Loucy (cell line): ENCODE measurements around the gene CRADD.

Experiments
- H2AFZ ChIP-seq: fragments of 200-600 bp; sonication (generic); 2 replicates; pipeline ENCODE4 v1.6.0; 2016; ENCODE audit warnings: antibody characterized with exemption, mild to moderate bottlenecking, low read length, moderate library complexity
- H3F3A ChIP-seq: fragments of 200-600 bp; 2 replicates; pipeline ENCODE4 v1.6.0; 2016; ENCODE audit warnings: antibody characterized with exemption, low read depth, mild to moderate bottlenecking
- H3K27me3 ChIP-seq: fragments of 200-600 bp; sonication (generic); 2 replicates; pipeline ENCODE4 v1.6.1; 2014; ENCODE audit warnings: low read length, mild to moderate bottlenecking; ENCODE audit not compliant: insufficient read depth, poor library complexity, severe bottlenecking
- H3K36me3 ChIP-seq: fragments of 200-600 bp; sonication (generic); 2 replicates; pipeline ENCODE4 v1.6.1; 2016; ENCODE audit warnings: low read length; ENCODE audit not compliant: insufficient read depth
- H3K4me1 ChIP-seq: fragments of 200-600 bp; sonication (generic); 2 replicates; pipeline ENCODE4 v1.5.1; 2014; ENCODE audit warnings: low read length, mild to moderate bottlenecking; ENCODE audit not compliant: insufficient read depth, poor library complexity, severe bottlenecking
- H3K4me2 ChIP-seq: fragments of 200-600 bp; sonication (generic); 2 replicates; pipeline ENCODE4 v1.6.0; 2014; ENCODE audit warnings: antibody characterized with exemption, low read length, low read depth, mild to moderate bottlenecking; ENCODE audit not compliant: poor library complexity, severe bottlenecking
- H3K4me3 ChIP-seq: fragments of 200-600 bp; sonication (generic); 2 replicates; pipeline ENCODE4 v1.5.1; 2014; ENCODE audit warnings: low read length, mild to moderate bottlenecking, mixed read lengths; ENCODE audit not compliant: poor library complexity, severe bottlenecking
- H3K79me2 ChIP-seq: fragments of 200-600 bp; sonication (generic); 2 replicates; pipeline ENCODE4 v1.6.1; 2014; ENCODE audit warnings: low read length; ENCODE audit not compliant: insufficient read depth
- H3K9ac ChIP-seq: fragments of 200-600 bp; sonication (generic); 2 replicates; pipeline ENCODE4 v1.6.0; 2014; ENCODE audit warnings: mild to moderate bottlenecking, low read depth, low read length, moderate library complexity; ENCODE audit not compliant: poor library complexity, severe bottlenecking
- H3K9me2 ChIP-seq: fragments of 200-600 bp; sonication (generic); replicated peaks from 2 replicates; pipeline ENCODE4 v1.6.1; 2016; ENCODE audit warnings: low read depth, low read length, mixed read lengths
- H3K9me3 ChIP-seq: fragments of 200-600 bp; sonication (generic); 2 replicates; pipeline ENCODE4 v1.6.1; 2014; ENCODE audit warnings: mild to moderate bottlenecking, antibody characterized with exemption, low read length, low read depth; ENCODE audit not compliant: insufficient read depth
- H4K20me1 ChIP-seq: fragments of 200-600 bp; sonication (generic); 2 replicates; pipeline ENCODE4 v1.6.0; 2014; ENCODE audit warnings: antibody characterized with exemption, low read length, mild to moderate bottlenecking; ENCODE audit not compliant: insufficient read depth, poor library complexity, severe bottlenecking
- EZH2phosphoT487 ChIP-seq: fragments of 200-600 bp; IDR thresholded peaks from 2 replicates; pipeline ENCODE4 v1.6.1; 2018; ENCODE audit warnings: antibody characterized with exemption, mild to moderate bottlenecking, moderate library complexity, borderline replicate concordance
- TF ChIP-seq, protein P1 (sequence below): fragments of 200-600 bp; sonication (generic); conservative IDR thresholded peaks from 2 replicates; pipeline ENCODE4 v1.5.1; 2014; ENCODE audit warnings: mild to moderate bottlenecking, antibody characterized with exemption, low read length

The CRADD gene

DNA sequence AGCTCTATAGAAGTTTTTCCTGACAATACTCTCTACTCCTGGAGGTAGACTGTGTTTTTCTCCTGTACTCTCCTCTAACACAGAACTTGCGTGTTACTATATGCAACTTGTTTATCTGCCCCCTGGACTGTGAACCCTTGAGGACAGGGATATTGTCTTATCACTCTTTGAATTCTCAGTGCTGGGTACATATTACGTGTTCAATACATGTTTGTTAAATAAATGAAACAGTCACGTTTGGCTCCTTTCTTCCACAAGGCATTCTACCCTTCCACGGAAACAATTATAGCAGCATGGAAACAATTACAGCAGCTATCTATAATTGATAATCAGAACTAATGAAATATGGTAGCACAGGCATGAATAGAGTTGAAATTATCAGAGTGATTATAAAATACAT, 50.7 kb downstream of the CRADD start:
- Histone ChIP-seq H4K20me1 (no peaks in the 10 kb centered on the region), H2AFZ (no peak overlapping the region), H3K79me2 (no peaks in the 10 kb centered on the region), H3K4me2 (no peak overlapping the region), H3K27me3 (no peaks in the 10 kb centered on the region), H3K36me3 (no peaks in the 10 kb centered on the region), H3K9ac (no peak overlapping the region), H3K9me2 (no peaks in the 10 kb centered on the region), H3F3A (no peaks in the 10 kb centered on the region), H3K4me3 (no peak overlapping the region), H3K4me1 (peaks cover 7% of the 10 kb centered on the region), H3K9me3 (no peaks in the 10 kb centered on the region)
- TF ChIP-seq EZH2phosphoT487: no peak
- TF ChIP-seq, protein P1, sequence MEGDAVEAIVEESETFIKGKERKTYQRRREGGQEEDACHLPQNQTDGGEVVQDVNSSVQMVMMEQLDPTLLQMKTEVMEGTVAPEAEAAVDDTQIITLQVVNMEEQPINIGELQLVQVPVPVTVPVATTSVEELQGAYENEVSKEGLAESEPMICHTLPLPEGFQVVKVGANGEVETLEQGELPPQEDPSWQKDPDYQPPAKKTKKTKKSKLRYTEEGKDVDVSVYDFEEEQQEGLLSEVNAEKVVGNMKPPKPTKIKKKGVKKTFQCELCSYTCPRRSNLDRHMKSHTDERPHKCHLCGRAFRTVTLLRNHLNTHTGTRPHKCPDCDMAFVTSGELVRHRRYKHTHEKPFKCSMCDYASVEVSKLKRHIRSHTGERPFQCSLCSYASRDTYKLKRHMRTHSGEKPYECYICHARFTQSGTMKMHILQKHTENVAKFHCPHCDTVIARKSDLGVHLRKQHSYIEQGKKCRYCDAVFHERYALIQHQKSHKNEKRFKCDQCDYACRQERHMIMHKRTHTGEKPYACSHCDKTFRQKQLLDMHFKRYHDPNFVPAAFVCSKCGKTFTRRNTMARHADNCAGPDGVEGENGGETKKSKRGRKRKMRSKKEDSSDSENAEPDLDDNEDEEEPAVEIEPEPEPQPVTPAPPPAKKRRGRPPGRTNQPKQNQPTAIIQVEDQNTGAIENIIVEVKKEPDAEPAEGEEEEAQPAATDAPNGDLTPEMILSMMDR: no peak

DNA sequence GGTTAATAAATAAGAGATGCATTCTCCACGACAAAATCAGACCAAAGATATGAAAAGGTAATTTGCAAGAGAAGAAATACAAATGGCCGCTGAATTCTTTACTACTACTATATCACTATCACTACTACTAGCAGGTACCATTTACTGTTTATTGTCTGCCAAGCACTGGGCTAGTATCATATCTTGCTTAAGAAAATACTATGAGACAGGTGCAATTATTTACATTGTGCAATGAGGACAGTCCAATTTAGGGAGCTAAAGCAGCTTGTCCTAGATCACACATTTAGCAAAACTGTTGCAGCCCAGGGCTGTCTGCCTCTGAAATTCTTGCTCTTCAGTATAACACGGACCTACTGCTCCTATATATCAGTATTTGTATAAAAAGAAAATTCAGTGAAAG, 52.8 kb downstream of the CRADD start:
- no peaks in the 10 kb centered on the region for H3K27me3 ChIP-seq
- H2AFZ ChIP-seq: no peak overlapping the region
- no peak overlapping the region for H3K4me2 ChIP-seq
- H3K9me3 ChIP-seq: no peaks in the 10 kb centered on the region
- H3K9me2 ChIP-seq: no peaks in the 10 kb centered on the region
- no peaks in the 10 kb centered on the region for H3F3A ChIP-seq
- H3K9ac ChIP-seq: no peak overlapping the region
- no peaks in the 10 kb centered on the region for H3K36me3 ChIP-seq
- H4K20me1 ChIP-seq: no peaks in the 10 kb centered on the region
- H3K4me1 ChIP-seq: peaks cover 7% of the 10 kb centered on the region
- no peaks in the 10 kb centered on the region for H3K79me2 ChIP-seq
- H3K4me3 ChIP-seq: no peak overlapping the region
- TF ChIP-seq, protein P1: no peak
- TF ChIP-seq EZH2phosphoT487: no peak

DNA sequence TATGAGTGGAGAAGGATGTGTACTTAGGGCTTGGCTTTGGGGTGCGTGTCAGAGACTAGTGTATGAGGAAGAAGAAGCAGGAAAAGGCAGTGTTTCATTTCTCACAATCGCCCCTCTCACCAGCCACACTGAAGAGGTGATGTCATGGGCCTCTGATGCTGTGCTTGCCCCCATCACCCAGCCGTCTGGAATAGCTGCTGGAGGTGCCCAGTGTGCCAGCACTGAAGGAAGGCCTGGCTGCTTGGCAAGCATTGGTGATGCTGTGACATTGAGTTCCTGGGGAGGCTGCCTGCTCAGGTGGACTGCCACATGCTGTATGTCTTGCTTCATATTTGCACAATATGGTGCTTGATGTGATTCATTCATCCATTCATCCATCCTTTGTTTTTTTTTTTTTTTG, 56.2 kb downstream of the CRADD start:
- H3K36me3 ChIP-seq: no peaks in the 10 kb centered on the region
- peaks cover under 1% of the 10 kb centered on the region for H3K4me1 ChIP-seq
- no peaks in the 10 kb centered on the region for H3F3A ChIP-seq
- H3K79me2 ChIP-seq: no peaks in the 10 kb centered on the region
- no peaks in the 10 kb centered on the region for H3K27me3 ChIP-seq
- TF ChIP-seq, protein P1: no peak
- no peak for TF ChIP-seq EZH2phosphoT487
- no peaks in the 10 kb centered on the region for H3K9me3 ChIP-seq
- H3K9ac ChIP-seq: no peak overlapping the region
- H3K4me3 ChIP-seq: no peak overlapping the region
- no peaks in the 10 kb centered on the region for H4K20me1 ChIP-seq
- H3K9me2 ChIP-seq: no peaks in the 10 kb centered on the region
- H2AFZ ChIP-seq: no peak overlapping the region
- H3K4me2 ChIP-seq: no peak overlapping the region
